NCI-H748 treated with DMSO at 0.1 percent for 48 hours (cell line): Measurements from ENCODE around the gene ORC4.
A peak's percentile ranks its signal among the peaks of the same experiment; 100 is the strongest.
"Not testable (repeated sequence)": the region's sequence is repeated elsewhere in the genome, so short reads cannot be mapped to it uniquely, and the experiment has no call there.

Source experiments
- DNase-seq: peaks from one replicate; lab custom pipeline; 2025; lab: John Stamatoyannopoulos, UW

ORC4 gene

DNA sequence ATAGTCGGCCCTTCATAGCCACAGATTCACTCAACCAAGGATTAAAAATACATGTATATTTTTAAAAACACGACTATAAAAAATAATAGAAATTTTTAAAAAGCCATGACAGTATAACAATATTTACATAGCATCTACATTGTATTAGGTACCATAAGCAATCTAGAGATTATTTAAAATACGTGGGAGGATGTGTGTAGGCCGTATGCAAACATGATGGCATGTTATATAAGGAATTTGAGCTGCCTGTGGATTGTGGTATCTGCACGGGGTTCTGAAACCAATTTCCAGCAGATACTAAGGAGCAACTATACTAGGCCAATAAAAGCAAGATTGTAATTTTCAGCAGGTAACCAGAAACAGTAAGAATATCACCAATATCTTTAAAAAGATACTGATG is 5.9 kb downstream of the ORC4 start:
- DNase-seq, result no peak

DNA sequence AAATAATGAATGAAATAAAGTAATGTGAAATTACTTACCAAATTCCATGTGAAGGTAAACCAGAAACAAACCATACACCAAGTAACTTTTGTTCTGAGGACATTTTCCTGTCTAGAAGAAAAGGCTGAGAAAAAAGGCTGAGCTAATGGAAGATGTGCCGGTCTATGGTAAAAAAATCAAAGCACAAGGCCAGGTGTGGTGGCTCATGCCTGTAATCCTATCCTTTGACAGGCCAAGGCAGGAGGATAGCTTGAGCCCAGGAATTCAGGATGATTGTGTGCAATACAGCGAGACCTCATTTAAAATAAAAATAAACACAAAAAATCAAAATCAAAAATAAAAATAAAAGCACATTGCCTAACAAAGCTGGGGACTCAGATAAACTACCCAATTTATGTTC is 6.7 kb downstream of the ORC4 start:
- no peak for DNase-seq

DNA sequence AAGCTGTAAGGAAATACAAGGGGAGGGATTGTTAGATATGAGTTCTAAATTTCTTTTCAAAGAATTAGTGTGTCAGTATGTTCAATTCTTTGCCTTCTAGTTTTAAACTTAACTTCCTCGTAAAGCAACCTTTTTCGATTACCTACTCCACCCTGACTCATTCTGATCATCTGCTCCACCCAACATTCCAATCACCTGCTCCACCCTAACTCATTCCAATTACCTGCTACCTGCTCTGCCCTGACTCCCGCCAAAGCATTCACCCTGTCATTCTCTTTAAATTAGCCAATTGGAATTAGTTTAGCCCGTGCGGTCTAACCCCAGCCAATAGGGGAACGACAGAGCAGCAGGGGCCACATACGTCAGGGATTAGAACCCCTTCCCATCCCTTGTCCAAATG is 12.1 kb downstream of the ORC4 start:
- DNase-seq, result not testable (repeated sequence)

DNA sequence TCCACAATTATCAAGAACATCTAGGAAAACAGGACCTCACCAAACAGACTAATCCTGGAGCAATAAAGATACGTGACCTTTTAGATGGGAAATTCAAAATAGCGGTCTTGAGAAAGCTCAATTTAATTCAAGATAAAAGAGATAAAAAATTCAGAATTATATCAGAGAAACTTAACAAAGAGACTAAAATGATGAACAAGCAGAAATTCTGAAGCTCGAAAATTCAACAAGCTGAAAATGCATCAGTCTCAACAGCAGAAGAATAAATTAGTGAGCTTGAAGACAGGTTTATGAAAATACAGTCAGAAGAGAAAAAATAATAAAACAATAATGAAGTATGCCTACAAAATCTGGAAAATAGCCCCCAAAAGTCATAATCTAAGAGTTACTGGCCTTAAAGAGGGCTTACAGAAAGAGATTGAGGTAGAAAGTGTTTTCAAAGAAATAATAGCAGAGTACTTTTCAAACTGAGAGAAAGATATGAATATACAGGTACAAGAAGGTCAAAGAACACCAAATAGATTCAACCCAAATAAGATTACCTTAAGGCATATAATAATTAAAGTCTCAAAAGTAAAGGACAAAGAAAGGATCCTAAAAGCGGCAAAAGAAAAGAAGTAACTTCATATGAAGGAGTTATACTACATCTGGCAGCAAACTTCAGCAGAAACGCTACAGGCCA is 13.2 kb downstream of the ORC4 start:
- DNase-seq, result no peak

DNA sequence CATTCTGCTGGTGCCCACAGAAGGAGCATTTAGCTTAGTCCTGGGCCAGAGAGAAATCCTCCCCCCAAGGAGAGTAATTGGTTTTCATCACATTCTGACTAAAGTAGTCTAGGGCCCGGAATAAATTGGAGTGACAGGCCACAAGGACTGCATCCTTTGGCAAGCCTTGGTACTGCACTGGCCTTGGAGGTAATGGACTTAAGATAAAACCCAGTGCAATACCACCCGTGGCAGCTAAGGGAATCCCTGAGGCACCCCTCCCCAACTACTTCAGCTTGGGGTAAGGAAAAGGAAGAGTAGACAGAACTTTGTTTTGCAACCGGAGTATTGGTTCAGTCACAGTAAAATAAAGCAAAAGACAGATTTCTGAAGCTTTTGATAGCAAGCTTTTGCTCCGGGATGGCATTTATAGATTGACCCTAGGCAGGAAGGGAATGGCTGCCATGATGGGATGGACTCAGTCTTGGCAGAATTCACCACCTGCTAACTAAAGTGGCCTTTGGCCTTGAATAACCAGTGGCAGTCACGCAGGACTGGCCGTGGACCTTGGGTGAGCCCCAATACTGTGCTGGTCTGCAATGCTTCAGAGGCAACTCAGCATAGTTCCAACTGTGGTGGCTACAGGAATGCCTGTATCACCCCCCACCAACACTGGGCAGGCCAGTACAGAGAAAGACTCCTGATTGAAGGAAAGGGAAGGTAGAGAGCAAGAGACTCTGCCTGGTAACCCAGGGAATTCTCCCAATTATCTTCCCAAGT is 14.1 kb downstream of the ORC4 start:
- no peak for DNase-seq

DNA sequence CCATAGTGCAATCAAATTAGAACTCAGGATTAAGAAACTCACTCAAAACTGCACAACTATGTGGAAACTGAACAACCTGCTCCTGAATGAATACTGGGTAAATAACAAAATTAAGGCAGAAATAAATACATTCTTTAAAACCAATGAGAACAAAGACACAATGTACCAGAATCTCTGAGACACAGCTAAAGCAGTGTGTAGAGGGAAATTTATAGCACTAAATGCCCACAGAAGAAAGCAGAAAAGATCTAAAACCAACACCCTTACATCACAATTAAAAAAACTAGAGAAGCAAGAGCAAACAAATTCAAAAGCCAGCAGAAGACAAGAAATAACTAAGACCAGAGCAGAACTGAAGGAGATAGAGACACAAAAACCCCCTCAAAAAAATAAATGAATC is 18.1 kb downstream of the ORC4 start:
- not testable (repeated sequence) for DNase-seq

DNA sequence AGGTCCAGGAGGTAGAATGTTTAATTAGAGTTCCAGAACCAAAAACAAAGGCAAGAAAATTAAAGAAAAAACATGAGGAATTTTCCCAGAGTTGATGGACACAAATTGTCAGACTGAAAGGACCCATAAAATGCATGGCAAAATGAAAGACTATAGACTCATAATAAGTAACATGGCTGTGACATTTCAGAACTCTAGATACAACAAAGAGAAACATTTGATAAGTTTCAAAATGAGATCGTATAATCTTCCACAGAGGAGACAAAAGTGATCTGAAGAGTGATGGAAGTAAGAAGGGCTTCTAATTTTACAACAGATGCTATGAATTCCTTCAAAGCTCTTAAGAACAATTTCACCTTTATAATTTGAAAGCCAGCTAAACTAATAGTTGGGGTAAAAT is 20.4 kb downstream of the ORC4 start:
- no peak for DNase-seq

DNA sequence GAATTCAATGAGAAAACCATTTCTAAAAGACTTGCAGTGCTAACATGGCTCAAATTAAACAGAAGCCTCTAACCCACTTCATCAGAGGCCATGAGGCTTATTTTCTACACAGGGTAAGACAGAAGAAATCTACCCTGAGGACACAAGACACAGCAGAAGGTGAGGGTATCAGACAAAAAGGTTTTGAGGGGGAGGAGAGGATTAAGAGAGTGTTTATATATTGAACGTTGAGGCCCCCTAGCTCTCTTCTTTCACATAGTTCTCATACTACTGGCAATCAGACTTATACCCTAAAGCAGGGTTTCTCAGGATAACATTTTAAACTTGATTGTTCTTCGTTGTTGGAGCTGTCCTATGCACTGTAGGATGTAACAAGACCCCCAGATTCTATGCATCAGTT is 21.4 kb downstream of the ORC4 start:
- no peak for DNase-seq

DNA sequence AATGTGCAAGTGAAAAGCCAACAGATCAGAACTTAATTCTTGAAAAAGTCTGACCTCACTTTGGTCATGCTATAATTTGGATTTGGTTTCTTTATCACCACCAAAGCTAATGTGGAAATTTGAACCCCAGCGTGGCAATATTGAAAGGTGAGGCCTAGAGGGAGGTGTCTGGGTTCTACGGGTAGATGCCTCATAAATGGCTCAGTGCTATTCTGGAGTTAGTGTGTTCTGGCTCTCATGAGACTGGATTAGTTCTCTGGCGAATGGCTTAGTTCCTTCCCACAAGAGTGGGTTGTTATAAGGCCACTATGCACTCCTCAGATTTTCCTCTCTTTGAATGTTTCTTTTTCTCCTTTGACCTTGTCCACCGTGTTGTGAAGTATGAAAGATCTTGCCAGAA is 22.3 kb downstream of the ORC4 start:
- DNase-seq, result no peak

DNA sequence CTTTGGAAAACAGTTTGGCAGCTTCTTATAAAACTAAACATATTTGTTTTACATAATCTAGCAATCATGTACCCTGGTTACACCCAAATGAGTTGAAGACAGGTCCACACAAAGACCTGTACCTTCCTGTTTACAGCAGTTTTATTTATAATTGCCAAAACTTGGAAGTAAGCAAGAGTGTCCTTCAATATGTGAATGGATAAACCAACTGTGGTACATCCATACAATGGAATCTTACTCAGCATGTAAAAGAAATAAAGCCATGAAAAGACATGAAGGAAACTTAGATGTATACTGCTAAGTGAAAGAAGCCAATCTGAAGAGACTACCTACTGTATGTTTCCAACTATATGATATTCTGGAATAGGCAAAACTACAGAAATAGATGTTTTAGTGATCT is 23.7 kb downstream of the ORC4 start:
- no peak for DNase-seq

DNA sequence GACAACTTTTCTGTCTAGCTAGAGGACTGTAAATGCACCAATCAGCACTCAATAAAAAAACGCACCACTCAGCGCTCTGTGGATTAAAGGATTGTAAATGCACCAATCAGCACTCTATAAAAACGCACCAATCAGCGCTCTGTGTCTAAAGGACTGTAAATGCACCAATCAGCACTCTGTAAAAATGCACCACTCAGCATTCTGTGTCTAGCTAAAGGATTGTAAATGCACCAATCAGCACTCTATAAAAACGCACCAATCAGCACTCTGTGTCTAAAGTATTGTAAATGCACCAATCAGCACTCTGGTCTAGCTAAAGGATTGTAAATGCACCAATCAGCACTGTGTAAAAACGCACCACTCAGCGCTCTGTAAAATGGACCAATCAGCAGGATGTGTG is 25.6 kb downstream of the ORC4 start:
- not testable (repeated sequence) for DNase-seq

DNA sequence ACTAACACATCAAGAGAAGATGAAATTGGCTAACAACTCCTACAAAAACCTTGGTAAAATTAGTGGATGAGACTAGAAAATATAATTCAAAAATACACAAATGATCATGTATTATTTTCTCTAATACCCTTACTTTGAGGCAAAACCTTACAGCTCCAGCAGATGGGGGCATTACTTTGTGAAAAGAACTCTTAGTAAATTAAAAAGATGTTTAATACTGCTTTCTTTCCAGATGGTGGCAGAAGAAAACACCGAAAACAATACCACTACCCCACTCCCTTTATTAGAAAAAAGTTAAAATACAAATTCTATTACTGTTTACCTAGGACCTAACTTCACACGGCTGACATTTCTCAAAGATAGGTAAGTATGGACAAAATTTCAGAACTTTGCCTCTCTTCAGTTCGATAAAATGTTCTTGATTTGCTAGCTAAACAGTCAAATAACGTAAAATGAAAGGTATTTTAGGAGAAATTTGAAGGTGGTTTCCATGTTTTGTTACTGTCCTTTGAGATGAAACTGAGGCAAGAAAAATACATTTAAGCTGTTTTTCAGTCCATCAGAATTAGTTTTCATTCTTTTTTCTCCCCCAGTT is 30.6 kb downstream of the ORC4 start:
- peak; percentile 33 for DNase-seq

DNA sequence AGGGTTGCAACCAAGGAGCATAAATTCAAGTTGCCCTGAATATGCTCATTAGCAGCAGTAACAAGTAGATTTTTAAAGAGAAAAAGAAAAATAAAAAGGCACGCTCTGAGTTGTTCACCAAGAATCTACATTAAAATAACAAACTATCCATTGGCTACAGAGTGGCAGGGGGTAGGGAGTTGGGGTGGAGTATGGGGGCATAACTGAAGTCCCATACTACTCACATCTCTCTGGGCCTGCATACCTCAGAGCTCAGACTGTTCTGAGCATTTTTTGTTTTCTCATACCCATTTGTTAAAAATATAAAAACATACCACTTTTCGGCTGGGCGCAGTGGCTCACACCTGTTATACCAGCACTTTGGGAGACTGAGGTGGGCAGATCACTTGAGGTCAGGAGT is 31.4 kb downstream of the ORC4 start:
- no peak for DNase-seq

DNA sequence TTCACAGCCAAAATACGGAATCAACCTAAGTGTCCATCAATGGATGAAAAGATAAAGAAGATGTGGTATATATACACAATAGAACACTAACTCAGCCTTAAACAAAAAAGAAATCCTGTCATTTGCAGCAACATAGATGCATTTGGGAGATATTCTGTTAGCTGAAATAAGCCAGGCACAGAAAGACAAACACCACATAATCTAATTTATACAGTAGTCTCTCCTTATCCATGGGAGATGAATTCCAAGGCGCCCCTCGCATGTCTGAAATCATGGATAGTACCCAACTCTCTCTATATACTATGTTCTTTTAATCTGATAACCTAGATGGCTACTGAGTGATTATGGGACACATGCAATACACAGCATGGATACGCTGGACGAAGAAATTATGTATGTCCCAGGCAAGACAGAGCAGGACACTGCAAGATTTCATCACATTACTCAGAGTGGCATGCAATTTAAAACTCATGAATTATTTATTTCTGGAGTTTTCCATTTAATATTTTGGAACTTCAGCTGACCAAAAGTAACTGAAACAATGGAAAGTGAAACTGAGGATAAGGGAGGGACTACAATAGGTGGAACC is 39.5 kb downstream of the ORC4 start:
- DNase-seq, result no peak

DNA sequence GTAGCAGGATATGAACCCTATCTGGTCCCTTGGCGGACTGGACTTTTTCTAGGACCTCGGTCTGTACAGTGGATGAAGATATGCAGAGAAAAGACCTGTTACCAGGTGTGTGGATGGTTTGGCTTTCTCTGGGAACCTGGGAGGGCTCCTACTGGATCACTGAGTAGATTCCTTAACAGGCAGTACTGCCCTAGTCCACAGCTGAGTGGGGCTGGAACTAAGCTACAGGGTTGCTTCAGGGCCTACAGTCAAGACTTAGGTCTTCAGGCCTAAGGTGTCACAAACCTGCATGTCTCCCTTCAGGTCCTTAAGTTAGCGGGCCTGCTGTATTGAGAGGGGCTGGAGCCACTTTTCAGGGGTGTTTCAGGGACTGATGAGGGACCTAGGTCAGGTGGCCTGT is 42.9 kb downstream of the ORC4 start:
- no peak for DNase-seq

DNA sequence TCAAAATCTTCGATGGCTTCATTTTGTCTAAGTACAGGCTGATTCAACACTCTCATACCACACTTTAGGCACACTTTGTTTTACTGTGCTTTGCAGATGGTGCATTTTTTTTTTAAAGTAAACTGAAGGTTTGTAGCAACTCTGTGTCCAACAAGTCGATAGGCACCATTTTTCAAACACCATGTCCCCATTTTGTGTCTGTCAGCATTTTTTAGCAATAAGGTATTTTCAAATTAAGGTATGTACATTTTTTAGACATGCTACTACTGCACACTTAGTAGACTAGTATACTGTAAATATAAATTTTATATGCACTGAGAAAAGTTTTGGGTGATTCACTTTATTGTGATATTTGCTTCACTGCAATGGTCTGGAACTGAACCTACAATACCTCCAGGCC is 44.4 kb downstream of the ORC4 start:
- no peak for DNase-seq

DNA sequence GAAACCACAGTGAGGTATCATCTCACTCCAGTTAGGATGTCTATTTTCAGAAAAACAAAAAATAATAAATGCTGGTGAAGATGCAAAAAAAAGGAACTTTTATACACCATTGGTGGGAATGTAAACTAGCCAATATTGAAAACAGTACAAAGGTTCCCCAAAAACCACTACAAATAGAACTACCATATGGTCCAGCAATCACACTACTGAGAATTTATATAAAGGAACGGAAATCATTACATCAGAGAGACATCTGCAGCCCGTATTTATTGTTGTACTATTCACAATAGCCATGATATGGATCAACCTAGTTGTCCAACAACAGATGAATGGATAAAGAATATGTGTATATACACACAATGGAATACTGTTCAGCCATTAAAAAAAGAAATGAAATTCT is 52.0 kb downstream of the ORC4 start:
- no peak for DNase-seq

DNA sequence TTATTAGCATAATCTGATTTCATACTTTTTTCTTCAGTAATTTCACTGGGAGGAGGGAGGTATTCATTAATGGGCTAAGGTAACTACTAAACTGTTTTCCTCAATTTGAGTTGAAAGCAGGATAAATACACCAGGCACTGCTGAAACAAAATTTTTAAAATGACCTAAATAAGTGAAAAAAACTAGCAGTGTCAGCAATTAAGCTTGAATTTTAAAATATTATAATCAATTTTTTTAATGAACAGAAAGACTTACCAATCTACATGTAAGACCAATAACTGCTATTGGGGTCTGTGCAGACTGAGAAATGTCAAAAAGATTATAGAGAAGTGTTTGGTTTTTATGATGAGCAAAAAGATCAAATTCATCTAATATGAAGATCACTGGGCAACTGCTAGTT is 68.4 kb downstream of the ORC4 start:
- DNase-seq, result no peak

DNA sequence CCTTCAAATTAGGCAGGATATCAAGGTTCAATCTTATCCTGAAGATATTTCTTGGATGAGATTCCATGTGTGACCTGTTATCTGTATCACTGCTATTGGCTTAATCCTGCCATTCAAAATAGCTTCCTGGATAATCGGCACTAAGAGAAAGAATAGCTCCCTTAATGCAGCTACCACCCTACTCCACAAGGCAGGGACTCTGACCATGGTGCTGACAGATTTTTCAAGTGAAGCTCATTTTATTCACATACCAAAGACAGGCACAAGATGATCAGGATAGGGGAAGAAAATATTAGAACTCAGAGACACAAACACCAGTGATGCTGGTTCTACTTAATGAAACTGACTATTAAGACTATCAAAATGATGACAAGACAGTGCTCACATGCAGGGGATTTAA is 74.9 kb downstream of the ORC4 start:
- DNase-seq, result no peak

DNA sequence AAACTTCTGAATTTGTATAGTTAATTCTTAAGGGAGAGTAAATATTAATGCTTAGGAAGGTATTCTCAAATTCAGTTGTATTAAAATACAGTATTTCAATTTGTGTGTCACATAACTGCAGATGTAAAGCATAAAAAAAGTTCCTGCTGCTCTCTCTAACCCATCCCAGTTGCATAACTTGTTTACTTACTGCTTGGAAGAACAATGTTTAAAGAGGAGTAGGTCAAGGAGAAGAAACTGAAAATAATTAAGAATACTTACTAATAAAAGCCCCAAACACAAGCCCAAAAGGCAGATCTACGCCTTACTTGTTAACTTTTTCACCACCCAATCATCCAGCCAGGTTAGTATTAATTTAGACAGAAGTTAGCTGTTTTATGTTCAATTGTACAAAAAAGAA is 81.2 kb downstream of the ORC4 start:
- no peak for DNase-seq

DNA sequence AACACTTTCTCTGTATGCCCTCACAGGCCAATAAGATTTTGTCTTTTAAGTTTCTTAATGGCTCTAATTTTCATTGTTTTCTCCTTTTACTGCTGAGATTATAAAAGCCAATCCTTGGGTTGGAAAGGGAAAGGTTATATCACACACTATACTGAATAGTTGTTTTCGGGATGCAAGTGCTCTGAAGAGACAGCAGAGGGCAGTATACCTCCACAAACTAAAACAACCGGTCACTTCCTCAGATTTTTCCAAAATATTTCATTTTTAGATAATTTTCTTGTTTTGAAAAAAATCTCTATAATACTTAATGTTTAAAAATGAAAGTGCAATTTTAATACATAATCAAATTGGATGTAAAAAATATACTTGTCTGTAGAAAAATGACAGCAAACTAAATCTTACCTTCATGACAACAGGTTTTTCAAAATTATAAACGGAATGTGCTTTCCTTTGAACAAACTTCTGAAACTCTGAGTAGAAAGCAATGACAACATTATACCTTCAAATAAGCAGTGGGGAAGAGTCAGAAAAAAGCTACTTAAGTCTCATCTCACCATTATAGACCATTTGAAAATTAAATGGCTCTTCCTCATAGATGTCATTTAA is 82.7 kb downstream of the ORC4 start:
- DNase-seq, result peak; percentile 11

DNA sequence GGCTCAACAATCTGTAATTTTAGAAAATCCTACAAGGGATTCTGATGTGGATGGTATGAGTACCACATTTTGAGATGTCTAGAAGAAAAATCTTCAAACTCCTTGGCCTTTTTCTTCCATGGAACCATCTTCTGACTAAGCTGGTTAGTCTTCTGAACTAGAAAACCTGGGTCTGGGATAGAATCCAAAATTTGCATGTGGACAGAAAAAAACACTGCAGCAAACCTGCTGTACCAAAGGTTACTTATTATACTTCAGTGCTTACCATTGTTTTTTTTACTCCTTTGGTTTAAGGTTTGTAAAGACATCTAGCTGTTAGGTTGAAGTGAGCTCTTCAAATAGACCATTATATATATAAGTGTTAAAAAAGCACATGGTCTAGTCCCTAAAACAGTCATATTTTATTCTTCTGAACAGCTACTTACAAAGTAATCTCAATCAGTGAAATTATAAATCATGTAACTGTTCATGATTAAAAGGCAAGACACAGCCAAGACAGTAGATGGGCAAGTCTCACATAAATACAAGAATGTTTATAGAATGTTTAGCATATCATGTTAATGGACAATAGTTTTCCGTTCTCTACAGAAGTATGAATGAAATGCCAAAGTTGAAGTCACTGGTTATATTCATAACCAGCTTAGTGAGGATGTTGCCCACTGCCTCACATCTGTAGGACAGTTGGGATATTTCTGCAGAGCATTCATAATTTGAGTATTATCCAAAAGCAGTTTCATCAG is 85.5 kb downstream of the ORC4 start:
- DNase-seq, result no peak
